ENCODE measurements around the gene TXNDC5. TPM values are rescaled to one million over a fixed set of nuclear protein-coding genes. Genes with fewer than 3 reads are reported as not detected.
A peak's percentile ranks its signal among the peaks of the same experiment; 100 is the strongest.

Gene TXNDC5
- total and polyA plus RNA-seq, 2 of the 13 experiments (the other 11 are each of a cell fraction or from before 2014, with no cell fraction given) = 287 to 578 TPM

DNA sequence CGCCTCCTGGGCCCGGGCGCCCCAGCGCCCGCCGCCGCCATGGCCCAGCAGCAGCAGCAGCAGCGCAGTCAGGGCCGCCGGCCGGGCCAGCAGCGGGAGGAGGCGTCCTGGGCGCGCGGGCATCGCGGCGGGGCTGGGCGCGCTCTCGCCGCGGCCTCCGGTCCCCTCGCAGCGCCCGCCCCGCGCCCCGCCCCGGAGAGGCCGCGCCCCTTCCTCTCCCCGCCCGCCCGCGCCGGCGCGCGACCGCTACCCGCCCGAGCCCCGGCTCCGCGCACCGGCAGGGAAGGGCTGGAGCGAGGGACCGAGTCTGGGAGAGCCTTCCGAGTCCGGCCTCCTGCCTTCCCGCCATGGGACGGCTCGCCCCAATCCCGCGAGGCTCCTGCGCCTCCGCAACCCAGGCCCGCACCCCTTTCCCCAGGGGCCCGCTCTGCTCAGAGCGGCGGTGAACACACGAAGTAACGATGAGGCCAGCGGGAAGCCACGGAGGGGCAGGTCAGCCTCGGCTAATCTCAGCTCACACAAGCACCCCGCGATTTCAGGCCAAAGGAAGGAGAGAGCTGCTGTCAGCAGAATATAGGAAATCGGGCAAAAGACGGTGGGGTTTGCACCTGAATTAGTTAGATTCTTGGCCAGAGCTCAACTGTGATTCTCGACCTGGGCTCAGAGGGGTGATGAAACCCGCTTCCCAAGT is at the start of gene TXNDC5 (continued):
- no peak for TF ChIP-seq FOXM1 (CRISPR knock-in tag; IDR thresholded peaks at IDR 0.05)
- peak; percentile 78 for TF ChIP-seq SAP130 (CRISPR knock-in tag; IDR thresholded peaks at IDR 0.05; ENCODE audit: low read depth)
- peak; percentile 59; the same call in 1 of the 2 replicates for TF ChIP-seq ZNF451 (CRISPR knock-in tag; IDR thresholded peaks at IDR 0.05)
- TF ChIP-seq KLF13 (CRISPR knock-in tag; IDR thresholded peaks at IDR 0.05) = no peak
- 0 out of 2 replicates have a peak, but pooled peaks have one; percentile 15 for TF ChIP-seq ZNF224 (CRISPR knock-in tag; IDR thresholded peaks at IDR 0.05)
- peak; percentile 80 for TF ChIP-seq RNF2 (conservative IDR thresholded peaks at IDR 0.05; ENCODE audit: low read depth)
- TF ChIP-seq ZKSCAN1 (IDR thresholded peaks at IDR 0.05; ENCODE audit: low read length) = no peak
- no peak for TF ChIP-seq MTA1 (CRISPR knock-in tag; IDR thresholded peaks at IDR 0.05; ENCODE audit: borderline replicate concordance)
- no peak for TF ChIP-seq GTF3A (CRISPR knock-in tag; conservative IDR thresholded peaks at IDR 0.05)
- no peak for TF ChIP-seq TBX3 (IDR thresholded peaks at IDR 0.05; ENCODE audit: borderline replicate concordance)
- TF ChIP-seq TCF7L2 (IDR thresholded peaks at IDR 0.05; ENCODE audit: low read depth, low read length) = no peak
- no peak for TF ChIP-seq RBM22 (optimal IDR thresholded peaks at IDR 0.05; ENCODE audit: low read length)
- TF ChIP-seq, protein P1, sequence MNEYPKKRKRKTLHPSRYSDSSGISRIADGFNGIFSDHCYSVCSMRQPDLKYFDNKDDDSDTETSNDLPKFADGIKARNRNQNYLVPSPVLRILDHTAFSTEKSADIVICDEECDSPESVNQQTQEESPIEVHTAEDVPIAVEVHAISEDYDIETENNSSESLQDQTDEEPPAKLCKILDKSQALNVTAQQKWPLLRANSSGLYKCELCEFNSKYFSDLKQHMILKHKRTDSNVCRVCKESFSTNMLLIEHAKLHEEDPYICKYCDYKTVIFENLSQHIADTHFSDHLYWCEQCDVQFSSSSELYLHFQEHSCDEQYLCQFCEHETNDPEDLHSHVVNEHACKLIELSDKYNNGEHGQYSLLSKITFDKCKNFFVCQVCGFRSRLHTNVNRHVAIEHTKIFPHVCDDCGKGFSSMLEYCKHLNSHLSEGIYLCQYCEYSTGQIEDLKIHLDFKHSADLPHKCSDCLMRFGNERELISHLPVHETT (CRISPR knock-in tag; conservative IDR thresholded peaks at IDR 0.05) = peak; percentile 69; the same call in 1 of the 2 replicates
- no peak for TF ChIP-seq ZSCAN12 (CRISPR knock-in tag; IDR thresholded peaks at IDR 0.05)
- no peak for TF ChIP-seq ZNF839 (CRISPR knock-in tag; IDR thresholded peaks at IDR 0.05; ENCODE audit: borderline replicate concordance)
- no peak for TF ChIP-seq KDM1A (CRISPR knock-in tag; IDR thresholded peaks at IDR 0.05)
- TF ChIP-seq SALL2 (CRISPR knock-in tag; IDR thresholded peaks at IDR 0.05) = no peak
- no peak; the same call in 1 of the 2 replicates for TF ChIP-seq ZNF235 (CRISPR knock-in tag; IDR thresholded peaks at IDR 0.05; ENCODE audit: borderline replicate concordance)
- peak; percentile 36; the same call in 1 of the 2 replicates for TF ChIP-seq KDM5B (CRISPR knock-in tag; IDR thresholded peaks at IDR 0.05; ENCODE audit: borderline replicate concordance)
- TF ChIP-seq TCF12 (IDR thresholded peaks at IDR 0.05) = no peak
- no peak for TF ChIP-seq TCF12 (CRISPR knock-in tag; IDR thresholded peaks at IDR 0.05)
- no peak; the same call in 1 of the 2 replicates for TF ChIP-seq ATAD3A (CRISPR knock-in tag; IDR thresholded peaks at IDR 0.05)
- TF ChIP-seq ZNF713 (CRISPR knock-in tag; IDR thresholded peaks at IDR 0.05) = no peak
- TF ChIP-seq HMG20B (CRISPR knock-in tag; conservative IDR thresholded peaks at IDR 0.05) = 0 out of 2 replicates have a peak, but pooled peaks have one; percentile 39
- no peak for TF ChIP-seq ZNF552 (CRISPR knock-in tag; IDR thresholded peaks at IDR 0.05; ENCODE audit: borderline replicate concordance)
- no peak for TF ChIP-seq ZNF737 (CRISPR knock-in tag; IDR thresholded peaks at IDR 0.05; ENCODE audit: borderline replicate concordance)
- no peak for TF ChIP-seq FOXO1 (CRISPR knock-in tag; IDR thresholded peaks at IDR 0.05)
- TF ChIP-seq, protein P2, sequence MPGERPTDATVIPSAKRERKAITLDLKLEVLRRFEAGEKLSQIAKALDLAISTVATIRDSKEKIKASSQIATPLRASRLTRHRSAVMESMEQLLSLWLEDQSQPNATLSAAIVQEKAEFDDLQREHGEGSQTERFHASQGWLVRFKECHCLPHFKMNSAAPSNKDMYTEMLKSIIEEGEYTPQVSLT (CRISPR knock-in tag; IDR thresholded peaks at IDR 0.05; ENCODE audit: borderline replicate concordance, low read depth) = no peak
- no peak for TF ChIP-seq ASH2L (IDR thresholded peaks at IDR 0.05; ENCODE audit: insufficient read length, low read depth, low read length)
- TF ChIP-seq HNRNPH1 (optimal IDR thresholded peaks at IDR 0.05; ENCODE audit: low read depth, low read length) = no peak
- no peak for TF ChIP-seq ZNF607 (CRISPR knock-in tag; IDR thresholded peaks at IDR 0.05; ENCODE audit: borderline replicate concordance)
- TF ChIP-seq, protein P3, sequence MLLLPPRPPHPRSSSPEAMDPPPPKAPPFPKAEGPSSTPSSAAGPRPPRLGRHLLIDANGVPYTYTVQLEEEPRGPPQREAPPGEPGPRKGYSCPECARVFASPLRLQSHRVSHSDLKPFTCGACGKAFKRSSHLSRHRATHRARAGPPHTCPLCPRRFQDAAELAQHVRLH (CRISPR knock-in tag; IDR thresholded peaks at IDR 0.05; ENCODE audit: borderline replicate concordance, low read depth) = peak; percentile 76; the same call in 1 of the 2 replicates
- no peak for TF ChIP-seq KLF11 (CRISPR knock-in tag; IDR thresholded peaks at IDR 0.05)

Data from HepG2 (cell line).